ENCODE data around the gene RNF224.

The RNF224 gene

DNA sequence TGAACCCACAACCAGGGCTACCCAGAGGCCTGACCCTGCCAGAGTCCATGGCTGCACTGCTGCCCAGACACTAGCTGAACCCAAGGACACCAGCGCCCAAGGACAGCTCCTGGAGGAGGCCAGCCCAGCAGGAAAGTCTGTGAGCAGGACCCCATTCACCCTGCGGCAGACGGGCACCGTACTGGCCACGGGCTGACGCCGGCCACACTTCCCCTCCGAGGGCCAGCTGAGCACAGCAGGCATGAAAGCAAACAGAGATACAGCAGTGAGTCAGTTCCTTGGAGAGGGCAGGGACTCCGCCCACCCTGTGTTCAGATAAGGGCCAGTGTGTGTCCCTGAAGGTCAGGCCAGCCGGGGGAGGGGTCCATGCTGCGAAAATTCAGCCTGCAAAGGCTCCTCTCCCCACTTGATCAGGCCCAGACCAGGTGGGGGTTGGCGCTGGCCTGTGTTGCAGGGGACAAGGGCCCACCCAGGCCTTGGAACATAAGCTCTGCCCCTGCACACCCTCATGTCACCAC is 8.5 kb upstream of the RNF224 start:
- H3K9me3 ChIP-seq: no peaks in the 10 kb centered on the region
- no peaks in the 10 kb centered on the region for H3K27me3 ChIP-seq
- peaks cover 16% of the 10 kb centered on the region for H3K4me1 ChIP-seq
- no peak overlapping the region for H3K4me3 ChIP-seq (ENCODE audit: low read depth, low read length)
- no peak for TF ChIP-seq CTCF (IDR thresholded peaks at IDR 0.05; ENCODE audit: low read depth, low read length)
- DNase-seq: peak; percentile 61
- H3K36me3 ChIP-seq: no peaks in the 10 kb centered on the region

GRCh38 chr9:137219757-137220316 is 7.5 kb upstream of the RNF224 start:
- Histone ChIP-seq H3K9me3 (no peaks in the 10 kb centered on the region), H3K4me3 (ENCODE audit: low read depth, low read length) (no peak overlapping the region), H3K27me3 (no peaks in the 10 kb centered on the region), H3K4me1 (peaks cover 16% of the 10 kb centered on the region), H3K36me3 (no peaks in the 10 kb centered on the region)
- no peak for DNase-seq
- TF ChIP-seq CTCF (IDR thresholded peaks at IDR 0.05; ENCODE audit: low read depth, low read length): no peak

DNA sequence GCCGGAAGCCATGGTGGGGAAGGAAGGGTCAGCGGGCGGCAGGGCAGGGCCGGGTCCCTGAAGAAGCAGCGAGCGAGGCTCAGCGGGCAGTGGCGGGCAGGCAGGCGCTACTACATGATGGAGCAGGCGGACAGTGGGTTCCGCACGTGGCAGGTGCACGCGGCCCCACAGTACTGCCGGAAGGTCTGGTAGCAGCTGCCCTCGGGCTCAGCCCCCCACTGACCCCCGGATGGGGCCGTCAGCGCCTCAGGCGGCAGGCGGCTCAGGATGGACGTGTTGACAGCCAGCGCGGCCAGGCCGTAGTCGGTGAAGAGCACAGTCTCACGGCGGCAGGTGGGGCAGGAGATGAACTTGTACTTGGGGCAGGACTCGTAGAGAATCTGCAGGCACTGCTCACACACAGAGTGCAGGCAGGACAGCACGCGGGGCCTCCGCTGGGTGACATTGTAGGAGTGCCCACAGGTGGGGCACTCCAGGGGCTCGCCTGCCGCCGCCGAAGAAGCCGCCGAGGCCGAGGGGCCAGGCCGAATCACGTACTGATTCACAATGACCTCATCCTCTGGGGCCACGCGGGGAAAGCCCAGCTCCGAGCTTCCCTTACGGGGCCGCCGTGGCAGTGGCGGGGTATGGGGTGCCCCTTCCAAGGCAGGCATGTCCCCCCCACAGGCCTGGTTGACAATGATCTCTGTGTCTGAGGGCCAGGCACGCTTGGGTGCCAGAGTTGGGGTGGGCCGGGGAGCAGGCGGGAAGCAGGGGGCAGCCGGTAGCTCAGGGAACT is 6.8 kb upstream of the RNF224 start:
- H3K4me1 ChIP-seq: peaks cover 16% of the 10 kb centered on the region
- no peaks in the 10 kb centered on the region for H3K9me3 ChIP-seq
- TF ChIP-seq CTCF (IDR thresholded peaks at IDR 0.05; ENCODE audit: low read depth, low read length): no peak
- no peaks in the 10 kb centered on the region for H3K27me3 ChIP-seq
- no peak for DNase-seq
- no peak overlapping the region for H3K4me3 ChIP-seq (ENCODE audit: low read depth, low read length)
- H3K36me3 ChIP-seq: no peaks in the 10 kb centered on the region

DNA sequence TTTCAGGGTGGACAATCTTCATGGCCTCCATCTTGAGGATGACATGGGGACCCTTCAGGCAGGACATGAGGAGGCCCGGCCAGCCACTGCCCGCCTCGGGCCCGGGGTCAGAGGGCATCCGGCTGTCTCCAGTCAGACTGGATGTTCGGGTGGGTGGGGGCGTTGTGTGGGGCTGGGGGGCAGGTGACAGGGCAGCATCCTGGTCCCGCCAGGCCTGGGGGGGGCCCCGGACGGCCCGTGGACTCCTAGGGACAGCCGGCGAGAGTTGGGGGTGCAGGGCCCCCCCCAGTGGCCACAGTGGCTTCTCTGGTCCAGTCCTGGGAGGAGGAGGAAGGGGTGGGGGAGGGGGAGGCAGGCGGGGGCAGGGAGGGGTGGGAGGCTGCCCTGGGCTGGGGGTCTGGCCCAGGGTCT is 6.2 kb upstream of the RNF224 start:
- H3K4me3 ChIP-seq (ENCODE audit: low read depth, low read length): no peak overlapping the region
- H3K4me1 ChIP-seq: peaks cover 16% of the 10 kb centered on the region
- H3K36me3 ChIP-seq: no peaks in the 10 kb centered on the region
- no peak for TF ChIP-seq CTCF (IDR thresholded peaks at IDR 0.05; ENCODE audit: low read depth, low read length)
- no peak for DNase-seq
- no peaks in the 10 kb centered on the region for H3K9me3 ChIP-seq
- no peaks in the 10 kb centered on the region for H3K27me3 ChIP-seq

DNA sequence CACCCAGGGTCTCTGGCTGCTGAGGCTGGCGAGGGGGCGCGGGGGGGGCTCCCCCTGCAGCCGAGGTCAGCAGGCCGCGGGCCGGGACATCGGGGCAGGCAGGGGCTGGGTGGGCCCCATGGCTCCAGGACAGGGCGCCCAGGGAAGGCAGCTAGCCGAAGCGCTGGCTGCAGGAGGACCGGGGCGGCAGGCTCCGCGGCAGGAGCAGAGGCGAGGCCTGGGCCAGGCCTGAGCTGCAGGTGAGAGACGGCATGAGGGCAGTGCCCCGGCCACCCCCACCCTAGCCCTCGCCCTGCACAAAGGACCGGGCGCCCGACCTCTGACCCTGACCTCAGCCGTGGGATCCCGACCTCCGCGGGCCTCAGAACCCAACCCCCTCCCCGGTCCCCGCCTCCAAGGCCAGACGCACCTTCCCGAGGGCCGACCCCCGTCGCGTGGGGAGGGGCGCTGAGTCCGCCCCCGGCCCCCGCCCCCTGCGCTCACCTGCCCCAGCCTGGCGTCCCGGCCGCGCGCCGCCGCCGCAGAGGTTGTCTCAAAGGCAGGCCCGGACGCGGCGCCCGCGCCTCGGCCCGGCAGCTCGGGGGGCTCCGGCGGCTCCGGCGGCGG is 5.7 kb upstream of the RNF224 start:
- H3K36me3 ChIP-seq: no peaks in the 10 kb centered on the region
- no peak for DNase-seq
- H3K4me1 ChIP-seq: peaks cover 16% of the 10 kb centered on the region
- TF ChIP-seq CTCF (IDR thresholded peaks at IDR 0.05; ENCODE audit: low read depth, low read length): no peak
- H3K4me3 ChIP-seq (ENCODE audit: low read depth, low read length): peak overlapping the region; percentile 33
- H3K9me3 ChIP-seq: no peaks in the 10 kb centered on the region
- no peaks in the 10 kb centered on the region for H3K27me3 ChIP-seq

Data from BE2C (cell line).